NCI-H2029 (cell line): ENCODE results near the gene FN1.

Source experiments
- DNase-seq: peaks from one replicate; lab custom pipeline; 2025; lab: John Stamatoyannopoulos, UW

Gene FN1

GRCh38 chr2:215407061-215407460 is 28.8 kb downstream of the FN1 start:
- no peak for DNase-seq

- no peak for DNase-seq
Observed at GRCh38 chr2:215405722-215406581, 29.9 kb downstream of the FN1 start.

- no peak for DNase-seq
Observed at GRCh38 chr2:215404348-215405012, 31.4 kb downstream of the FN1 start.

GRCh38 chr2:215403441-215404347 is 32.2 kb downstream of the FN1 start:
- DNase-seq, result no peak

DNA sequence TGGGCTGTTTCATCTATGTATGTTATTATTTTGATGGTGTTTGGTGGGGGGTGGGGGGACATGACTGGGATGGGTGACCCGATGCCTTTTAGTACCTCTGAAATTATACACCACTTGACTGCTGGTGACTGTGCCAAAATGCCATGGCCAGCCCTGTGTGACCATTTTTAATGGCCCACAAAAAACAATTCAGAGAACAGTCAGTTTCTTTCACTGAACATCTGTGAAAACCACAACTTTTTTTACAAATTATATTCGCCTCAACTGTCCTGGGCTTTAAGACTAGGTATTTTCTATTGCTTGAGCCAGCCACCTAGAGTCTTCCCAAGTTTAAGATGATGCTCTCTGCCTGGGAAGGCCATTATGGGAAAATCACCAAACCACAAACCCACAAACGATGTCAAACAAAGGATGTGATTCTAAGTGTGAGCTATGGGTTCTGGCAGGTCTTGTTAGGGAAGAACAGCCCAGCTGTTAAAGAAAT is 33.9 kb downstream of the FN1 start:
- DNase-seq, result no peak

- no peak for DNase-seq
Observed at GRCh38 chr2:215399067-215399716, 36.7 kb downstream of the FN1 start.

DNA sequence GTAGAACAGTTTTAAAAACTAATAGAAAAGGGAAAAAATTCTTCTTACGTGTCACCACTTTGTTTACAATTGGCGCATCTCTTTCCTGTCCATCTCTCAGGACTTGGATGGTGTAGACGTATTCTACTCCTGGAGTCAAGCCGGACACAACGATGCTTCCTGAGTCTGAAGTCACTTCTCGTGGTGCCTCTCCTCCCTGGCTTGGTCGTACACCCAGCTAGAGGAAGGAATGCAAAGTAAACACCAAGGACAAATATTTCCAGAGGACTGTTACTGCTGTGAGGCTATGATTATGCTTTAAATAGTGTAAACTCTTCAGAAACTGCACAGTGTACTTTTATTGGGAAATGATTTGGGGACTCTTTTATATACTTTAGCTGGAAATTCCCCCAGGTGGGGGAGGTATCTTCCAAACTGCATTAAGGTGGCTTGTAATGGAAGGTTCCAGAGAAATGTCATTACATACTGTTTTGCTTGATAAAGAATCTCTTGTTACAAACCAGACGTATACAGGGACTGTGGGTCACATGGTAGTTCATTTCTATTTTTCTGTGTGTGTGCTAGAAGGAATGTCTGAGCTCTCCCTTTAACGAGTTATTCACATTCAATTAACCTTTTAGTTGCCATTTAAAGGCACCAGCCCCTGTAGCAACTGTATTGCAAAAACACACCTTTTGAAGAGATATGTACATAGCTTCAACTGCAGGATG is 38.1 kb downstream of the FN1 start:
- DNase-seq, result no peak

GRCh38 chr2:215396595-215397313 is 39.1 kb downstream of the FN1 start:
- DNase-seq, result no peak

GRCh38 chr2:215395687-215396460 is 40.0 kb downstream of the FN1 start:
- DNase-seq, result no peak

GRCh38 chr2:215394102-215394805 is 41.6 kb downstream of the FN1 start:
- no peak for DNase-seq

DNA sequence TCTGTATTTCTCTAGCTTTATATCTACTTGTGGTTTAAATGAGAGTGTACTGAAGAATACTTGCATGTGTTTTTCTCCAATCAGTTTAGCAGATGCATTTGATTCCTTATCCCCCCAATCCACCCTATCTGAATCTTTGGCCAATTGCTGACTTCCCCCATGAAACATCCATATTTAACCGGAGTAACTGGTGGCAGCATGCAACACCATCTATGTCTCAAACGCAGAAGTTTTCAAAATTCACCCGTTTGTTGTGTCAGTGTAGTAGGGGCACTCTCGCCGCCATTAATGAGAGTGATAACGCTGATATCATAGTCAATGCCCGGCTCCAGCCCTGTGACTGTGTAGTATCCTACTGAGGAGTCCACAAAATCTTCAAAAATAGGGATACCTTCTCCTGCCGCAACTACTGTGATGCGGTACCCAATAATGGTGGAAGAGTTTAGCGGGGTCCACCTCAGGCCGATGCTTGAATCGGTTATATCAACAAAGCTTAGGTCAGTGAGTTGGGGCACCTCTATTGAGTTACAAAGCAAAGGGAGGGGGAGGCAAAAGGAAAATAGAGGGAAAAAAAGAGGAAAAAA is 43.1 kb downstream of the FN1 start:
- DNase-seq, result no peak

GRCh38 chr2:215392164-215392563 is 43.7 kb downstream of the FN1 start:
- DNase-seq, result no peak

- no peak for DNase-seq
Observed at GRCh38 chr2:215391531-215391930, 44.3 kb downstream of the FN1 start.

- DNase-seq, result no peak
Observed at GRCh38 chr2:215390550-215390913, 45.3 kb downstream of the FN1 start.

DNA sequence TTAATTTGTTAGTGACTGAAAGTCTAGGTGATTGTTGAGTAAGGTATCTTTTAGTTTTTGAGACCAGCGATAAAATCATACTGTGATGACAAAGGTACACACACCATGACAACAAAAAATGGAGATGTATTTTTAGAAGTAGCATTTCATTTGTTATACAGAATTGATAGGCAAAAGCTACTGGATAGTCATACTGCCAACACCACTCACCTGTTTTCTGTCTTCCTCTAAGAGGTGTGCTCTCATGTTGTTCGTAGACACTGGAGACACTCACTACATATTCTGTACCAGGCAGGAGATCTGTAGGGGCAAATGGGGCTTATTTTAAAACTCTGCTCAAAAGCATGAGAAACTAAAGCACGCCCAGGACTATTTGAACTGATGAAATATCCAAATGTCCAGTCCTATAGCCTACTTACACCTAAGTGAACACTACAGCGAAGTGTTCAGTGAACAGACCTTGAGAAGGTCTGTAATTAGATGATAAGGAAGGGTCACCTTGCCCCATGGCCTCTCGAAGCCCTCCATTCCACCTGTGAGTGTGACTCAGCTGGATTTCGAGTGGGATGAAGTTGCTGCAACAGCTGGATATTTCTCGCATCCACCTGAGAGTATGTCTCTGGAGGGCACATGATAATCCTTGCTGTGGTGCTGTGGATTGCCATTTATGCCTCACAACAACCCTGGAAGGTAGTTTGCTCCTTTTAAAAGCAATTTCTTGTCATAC is 47.7 kb downstream of the FN1 start:
- no peak for DNase-seq

GRCh38 chr2:215386566-215386965 is 49.3 kb downstream of the FN1 start:
- DNase-seq, result no peak

- DNase-seq, result no peak
Observed at GRCh38 chr2:215384710-215385109, 51.2 kb downstream of the FN1 start.

DNA sequence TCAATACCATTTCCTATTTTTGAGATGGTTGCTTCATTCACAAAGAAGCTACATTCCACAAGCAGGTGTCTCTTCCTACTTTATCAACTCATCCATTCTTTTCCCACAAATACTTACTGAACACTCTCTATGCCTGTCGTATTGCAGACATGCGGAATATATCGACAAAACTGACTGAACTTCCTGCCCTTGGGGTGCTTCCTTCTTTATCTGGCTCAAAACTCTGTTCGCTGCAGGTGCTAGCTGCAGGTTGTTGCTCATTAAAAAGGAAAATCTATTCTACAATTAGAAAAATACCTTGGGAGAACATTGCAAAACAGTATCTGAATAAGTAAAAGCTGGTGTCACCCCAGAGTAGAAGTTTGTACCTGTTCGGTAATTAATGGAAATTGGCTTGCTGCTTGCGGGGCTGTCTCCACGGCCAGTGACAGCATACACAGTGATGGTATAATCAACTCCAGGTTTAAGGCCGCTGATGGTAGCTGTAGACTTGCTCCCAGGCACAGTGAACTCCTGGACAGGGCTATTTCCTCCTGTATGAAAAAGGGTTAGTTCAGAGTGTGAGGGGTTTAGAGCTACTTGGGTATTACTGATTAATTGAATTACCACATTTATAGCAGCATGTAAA is 52.1 kb downstream of the FN1 start:
- DNase-seq, result no peak
